CD4-positive, CD25-positive, alpha-beta regulatory T cell (primary cell): ENCODE results near the gene MCEMP1. TPM values are rescaled to one million over a fixed set of nuclear protein-coding genes. Genes with fewer than 3 reads are reported as not detected.

Experiments used
- ATAC-seq, 2 donors: fragments of 150-1000 bp; cut with Tn5 transposase; one replicate each; pipeline ENCODE4 v1.10.0; 2021; ENCODE audit warnings: low read depth in 2 of 2, moderate number of reproducible peaks in 2 of 2, moderate library complexity in 1 of 2
- DNase-seq, 3 donors: peaks; one replicate each; pipeline versions ENCODE4 v3.0.0 to v3.0.0-alpha.2; 2012 to 2022; ENCODE audit warnings: mixed read lengths in 1 of 3
- H3K27ac ChIP-seq: one replicate; pipeline ENCODE4 v1.7.0; 2013; ENCODE audit warnings: mild to moderate bottlenecking, low read length; ENCODE audit not compliant: insufficient read depth, poor library complexity, severe bottlenecking
- H3K27me3 ChIP-seq: one replicate; pipeline ENCODE4 v1.7.0; 2013; ENCODE audit warnings: low read length; ENCODE audit not compliant: control insufficient read depth, insufficient read depth
- H3K36me3 ChIP-seq: one replicate; pipeline ENCODE4 v1.7.0; 2013; ENCODE audit warnings: mild to moderate bottlenecking, low read length, moderate library complexity; ENCODE audit not compliant: control insufficient read depth, insufficient read depth
- H3K4me1 ChIP-seq: 2 replicates; pipeline ENCODE4 v1.7.0; 2013; ENCODE audit warnings: mild to moderate bottlenecking, low read length; ENCODE audit not compliant: insufficient read depth, control insufficient read depth, poor library complexity, severe bottlenecking
- H3K4me3 ChIP-seq: one replicate; pipeline ENCODE4 v1.7.0; 2013; ENCODE audit warnings: low read depth, mild to moderate bottlenecking, low read length, moderate library complexity
- H3K9me3 ChIP-seq, 2 experiments: 1 replicate in 1 of 2; 2 replicates in 1 of 2; pipeline ENCODE4 v1.7.0; 2013; ENCODE audit warnings: low read length in 2 of 2, mild to moderate bottlenecking in 1 of 2, moderate library complexity in 1 of 2; ENCODE audit not compliant: control insufficient read depth in 2 of 2
- H3K27ac Mint-ChIP-seq, 3 donors: one replicate each; pipeline ENCODE4 v1.8.0; 2020 to 2022; ENCODE audit warnings: mild to moderate bottlenecking in 3 of 3, mixed read lengths in 3 of 3, moderate library complexity in 2 of 3
- H3K27me3 Mint-ChIP-seq: one replicate; pipeline ENCODE4 v1.8.0; 2022; ENCODE audit warnings: mild to moderate bottlenecking, mixed read lengths
- H3K36me3 Mint-ChIP-seq: one replicate; pipeline ENCODE4 v1.8.0; 2020; ENCODE audit warnings: mixed read lengths
- H3K4me1 Mint-ChIP-seq, 4 donors: one replicate each; pipeline ENCODE4 v1.8.0; 2020 to 2022; ENCODE audit warnings: mixed read lengths in 4 of 4, mild to moderate bottlenecking in 1 of 4
- H3K4me3 Mint-ChIP-seq, 4 donors: one replicate each; pipeline ENCODE4 v1.8.0; 2020 to 2022; ENCODE audit warnings: mild to moderate bottlenecking in 4 of 4, mixed read lengths in 4 of 4, moderate library complexity in 3 of 4
- H3K9me3 Mint-ChIP-seq, 7 donors: one replicate each; pipeline ENCODE4 v1.8.0; 2020 to 2022; ENCODE audit warnings: mixed read lengths in 7 of 7, mild to moderate bottlenecking in 3 of 7, moderate library complexity in 2 of 7
- polyA plus RNA-seq, 4 donors: library from polyadenylated mRNA; unstranded; fragments of 300-500 nt; fragmentation: Illumina TruSeq; gene quantifications; one replicate each; pipeline ENCODE4 v1.2.3, GENCODE V29; 2021
- total RNA-seq: library from RNA; stranded (reverse); gene quantifications from one replicate; pipeline ENCODE4 v1.2.3, GENCODE V29; 2022

MCEMP1 gene
- total and polyA plus RNA-seq, 5 donors from 2014 or later: 0.59 TPM; not detected in 4

DNA sequence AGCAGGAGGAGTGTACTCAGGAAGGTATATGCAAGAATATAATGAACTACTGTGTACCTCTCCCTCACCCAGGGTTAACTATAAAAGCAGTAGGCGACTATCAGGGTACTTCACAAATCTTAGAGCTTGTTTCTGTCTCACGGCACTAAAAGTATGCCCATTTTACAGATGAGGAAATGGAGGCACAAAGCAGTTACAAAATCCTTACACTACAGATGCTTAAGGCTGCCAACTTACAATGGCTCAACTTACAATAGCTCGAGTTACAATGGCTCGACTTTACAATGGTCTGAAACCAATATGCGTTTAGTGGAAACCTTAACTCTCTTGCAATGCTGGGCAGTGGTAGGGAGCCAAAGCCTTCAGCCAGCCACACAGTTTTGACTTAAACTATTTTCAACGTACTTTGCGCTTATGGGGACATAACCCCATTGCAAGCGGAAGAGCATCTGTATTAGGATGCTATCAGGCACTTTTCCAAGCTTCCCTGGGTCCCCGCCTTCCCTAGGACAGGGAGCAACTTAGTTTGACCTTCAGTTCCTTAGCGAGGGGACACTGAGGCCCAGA lies 20.9 kb downstream of the MCEMP1 start:
- H3K4me3 Mint-ChIP-seq: no peak overlapping the region
- ATAC-seq (no peak), DNase-seq (no peak)
- H3K27me3 Mint-ChIP-seq: peaks cover 11% of the 10 kb centered on the region
- no peaks in the 10 kb centered on the region for H3K36me3 Mint-ChIP-seq
- Histone ChIP-seq H3K4me1 (no peaks in the 10 kb centered on the region), H3K9me3 (no peaks in the 10 kb centered on the region), H3K27ac (no peak overlapping the region), H3K36me3 (no peaks in the 10 kb centered on the region), H3K4me3 (no peak overlapping the region), H3K27me3 (no peaks in the 10 kb centered on the region)
- no peak overlapping the region for H3K27ac Mint-ChIP-seq
- H3K4me1 Mint-ChIP-seq: peaks cover 0 to 20% (median 8%) of the 10 kb centered on the region in 4 donors
- no peaks in the 10 kb centered on the region for H3K9me3 Mint-ChIP-seq

DNA sequence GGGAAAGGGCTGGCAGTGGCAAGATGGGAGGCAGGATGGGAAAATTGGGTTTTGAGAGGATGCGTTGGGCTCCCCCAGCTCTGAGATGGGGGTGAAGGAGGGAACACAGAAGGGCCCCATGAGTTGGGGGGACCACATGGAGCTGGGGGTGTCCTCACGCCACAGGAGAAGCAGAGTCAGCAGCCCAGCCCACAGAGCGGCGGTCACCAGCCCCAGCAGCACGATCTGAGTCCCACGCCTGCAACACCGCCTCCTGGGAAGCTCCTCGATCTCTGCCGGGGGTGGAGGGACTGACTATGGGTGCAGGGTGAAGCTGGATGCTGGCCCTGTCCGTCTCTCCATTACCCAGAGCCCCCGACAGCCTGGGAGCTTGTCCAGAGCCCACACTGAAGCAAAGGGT lies 21.7 kb downstream of the MCEMP1 start:
- Mint-ChIP-seq H3K4me1 (peaks cover 0 to 25% (median 10%) of the 10 kb centered on the region in 4 donors), H3K27ac (no peak overlapping the region), H3K4me3 (no peak overlapping the region), H3K36me3 (no peaks in the 10 kb centered on the region), H3K9me3 (no peaks in the 10 kb centered on the region), H3K27me3 (peaks cover 11% of the 10 kb centered on the region)
- Histone ChIP-seq H3K4me1 (no peaks in the 10 kb centered on the region), H3K4me3 (no peak overlapping the region), H3K9me3 (no peaks in the 10 kb centered on the region), H3K27me3 (no peaks in the 10 kb centered on the region), H3K27ac (no peak overlapping the region), H3K36me3 (no peaks in the 10 kb centered on the region)
- ATAC-seq (no peak), DNase-seq (no peak)

DNA sequence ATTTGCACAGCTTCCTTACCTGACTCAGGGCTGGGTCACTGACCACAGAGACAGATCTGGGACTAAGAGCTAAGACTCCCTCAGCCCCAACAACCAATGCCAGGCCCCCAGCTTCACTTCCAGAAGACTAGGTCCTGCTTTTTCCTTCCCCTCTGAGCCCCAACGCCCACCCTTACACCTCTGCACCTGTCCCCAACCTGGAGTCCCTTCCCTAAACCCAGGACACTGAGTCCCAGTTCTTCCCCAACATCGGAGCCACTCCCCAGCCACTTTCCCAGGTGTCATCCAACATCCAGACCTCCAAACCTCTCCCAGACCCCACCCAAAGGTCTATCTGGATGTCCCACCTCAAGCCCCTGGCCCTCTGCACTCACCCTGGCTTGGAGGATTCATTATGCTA lies 22.1 kb downstream of the MCEMP1 start:
- ATAC-seq (no peak), DNase-seq (no peak)
- H3K4me3 Mint-ChIP-seq: no peak overlapping the region
- H3K27me3 Mint-ChIP-seq: peaks cover 11% of the 10 kb centered on the region
- no peaks in the 10 kb centered on the region for H3K36me3 ChIP-seq
- H3K36me3 Mint-ChIP-seq: no peaks in the 10 kb centered on the region
- no peaks in the 10 kb centered on the region for H3K27me3 ChIP-seq
- H3K27ac Mint-ChIP-seq: peak overlapping the region in 2 of 3 donors; percentile 42 to 69
- H3K4me1 ChIP-seq: no peaks in the 10 kb centered on the region
- H3K4me3 ChIP-seq: no peak overlapping the region
- H3K9me3 ChIP-seq: no peaks in the 10 kb centered on the region
- no peak overlapping the region for H3K27ac ChIP-seq
- H3K4me1 Mint-ChIP-seq: peaks cover 0 to 29% (median 10%) of the 10 kb centered on the region in 4 donors
- H3K9me3 Mint-ChIP-seq: no peaks in the 10 kb centered on the region

DNA sequence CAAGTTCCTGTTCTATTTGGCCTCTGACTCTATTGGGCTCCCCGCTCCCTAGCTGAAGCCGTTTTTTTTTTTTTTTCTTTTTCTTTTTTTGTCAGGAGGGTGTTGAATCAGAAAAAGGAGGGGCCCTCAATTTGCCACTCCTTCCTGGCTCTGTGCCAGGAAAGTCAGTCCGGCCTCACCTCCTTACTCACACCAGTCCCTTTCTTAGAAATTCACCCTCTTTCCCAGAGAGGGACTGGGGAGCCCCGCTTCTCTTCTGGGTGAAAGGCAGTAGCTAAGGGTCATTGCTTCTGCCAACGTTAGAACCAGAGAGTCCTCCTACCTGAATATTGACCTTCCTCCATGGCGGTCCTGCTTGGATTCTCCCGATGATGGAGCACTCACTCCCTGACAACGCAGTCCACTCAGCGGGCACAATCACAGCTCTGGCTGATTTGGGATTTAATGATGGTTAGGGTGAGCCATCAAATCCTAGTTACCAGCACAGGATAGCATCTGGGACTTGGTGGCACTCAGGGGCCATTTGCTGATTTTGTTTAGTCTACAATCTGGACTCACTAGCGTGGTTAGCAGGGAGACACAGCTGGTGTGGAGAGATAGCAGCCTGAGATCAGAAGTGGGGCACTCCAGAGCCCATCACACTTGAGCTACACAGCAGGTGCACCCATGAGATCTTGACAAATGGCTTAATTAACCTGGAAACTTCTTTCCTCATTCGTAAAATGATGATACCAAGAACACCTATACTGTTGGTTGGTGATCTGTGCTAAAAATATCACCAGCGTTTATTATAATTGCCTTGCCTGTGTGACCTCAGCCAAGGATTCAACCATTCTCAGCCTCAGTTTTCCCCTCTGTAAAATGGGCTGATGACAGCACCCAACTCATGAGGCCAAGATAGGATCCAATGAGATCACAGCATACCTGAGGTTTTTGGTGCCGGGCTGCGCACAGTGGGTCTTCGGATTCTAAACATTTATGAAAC lies 22.8 kb downstream of the MCEMP1 start:
- peaks cover 6% of the 10 kb centered on the region for H3K4me1 ChIP-seq
- DNase-seq: no peak
- Mint-ChIP-seq H3K4me3 (peak overlapping the region in 1 of 4 donors; percentile 46), H3K4me1 (peaks cover 0 to 32% (median 11%) of the 10 kb centered on the region in 4 donors), H3K27ac (peak overlapping the region in 2 of 3 donors; percentile 42 to 69), H3K9me3 (no peaks in the 10 kb centered on the region), H3K27me3 (peaks cover 11% of the 10 kb centered on the region), H3K36me3 (no peaks in the 10 kb centered on the region)
- no peaks in the 10 kb centered on the region for H3K9me3 ChIP-seq
- no peak overlapping the region for H3K4me3 ChIP-seq
- no peaks in the 10 kb centered on the region for H3K36me3 ChIP-seq
- no peak overlapping the region for H3K27ac ChIP-seq
- no peak for ATAC-seq
- H3K27me3 ChIP-seq: no peaks in the 10 kb centered on the region

DNA sequence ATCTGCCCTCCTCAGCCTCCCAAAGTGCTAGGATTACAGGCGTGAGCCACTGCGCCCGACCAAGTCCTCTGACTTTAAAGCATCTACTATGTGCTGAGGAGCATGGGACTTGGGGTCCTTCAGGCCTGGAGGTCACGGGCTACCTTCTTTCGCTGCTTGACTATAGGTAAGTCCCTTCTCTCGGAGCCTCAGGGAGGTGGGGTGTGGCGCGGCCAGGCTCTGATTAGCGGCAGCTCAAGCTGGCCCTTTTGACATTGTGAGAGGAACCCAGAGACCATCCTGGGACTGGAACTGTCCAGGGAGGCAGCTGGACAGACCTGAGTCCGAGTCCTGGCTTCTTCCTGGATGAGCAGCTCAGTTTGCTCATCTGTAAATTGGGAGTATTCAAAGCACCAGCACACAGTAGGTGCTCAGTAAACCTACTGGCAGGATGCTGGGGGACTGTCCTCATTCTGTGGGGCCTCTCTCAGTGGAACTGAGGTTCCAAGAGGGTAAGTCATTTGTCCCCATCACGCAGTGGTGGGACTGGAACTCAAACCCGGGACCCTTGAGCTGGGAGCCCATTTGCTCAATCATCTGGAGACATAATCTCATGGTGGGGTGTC lies 24.3 kb downstream of the MCEMP1 start:
- Histone ChIP-seq H3K27me3 (no peaks in the 10 kb centered on the region), H3K9me3 (no peaks in the 10 kb centered on the region), H3K4me1 (peaks cover 21% of the 10 kb centered on the region), H3K4me3 (no peak overlapping the region), H3K36me3 (no peaks in the 10 kb centered on the region), H3K27ac (no peak overlapping the region)
- H3K27ac Mint-ChIP-seq: peak overlapping the region in 2 of 3 donors; percentile 57 to 92
- no peaks in the 10 kb centered on the region for H3K9me3 Mint-ChIP-seq
- H3K4me1 Mint-ChIP-seq: peaks cover 5 to 47% (median 21%) of the 10 kb centered on the region in 4 donors
- H3K27me3 Mint-ChIP-seq: peaks cover 11% of the 10 kb centered on the region
- H3K36me3 Mint-ChIP-seq: no peaks in the 10 kb centered on the region
- ATAC-seq (no peak), DNase-seq (no peak)
- H3K4me3 Mint-ChIP-seq: no peak overlapping the region

DNA sequence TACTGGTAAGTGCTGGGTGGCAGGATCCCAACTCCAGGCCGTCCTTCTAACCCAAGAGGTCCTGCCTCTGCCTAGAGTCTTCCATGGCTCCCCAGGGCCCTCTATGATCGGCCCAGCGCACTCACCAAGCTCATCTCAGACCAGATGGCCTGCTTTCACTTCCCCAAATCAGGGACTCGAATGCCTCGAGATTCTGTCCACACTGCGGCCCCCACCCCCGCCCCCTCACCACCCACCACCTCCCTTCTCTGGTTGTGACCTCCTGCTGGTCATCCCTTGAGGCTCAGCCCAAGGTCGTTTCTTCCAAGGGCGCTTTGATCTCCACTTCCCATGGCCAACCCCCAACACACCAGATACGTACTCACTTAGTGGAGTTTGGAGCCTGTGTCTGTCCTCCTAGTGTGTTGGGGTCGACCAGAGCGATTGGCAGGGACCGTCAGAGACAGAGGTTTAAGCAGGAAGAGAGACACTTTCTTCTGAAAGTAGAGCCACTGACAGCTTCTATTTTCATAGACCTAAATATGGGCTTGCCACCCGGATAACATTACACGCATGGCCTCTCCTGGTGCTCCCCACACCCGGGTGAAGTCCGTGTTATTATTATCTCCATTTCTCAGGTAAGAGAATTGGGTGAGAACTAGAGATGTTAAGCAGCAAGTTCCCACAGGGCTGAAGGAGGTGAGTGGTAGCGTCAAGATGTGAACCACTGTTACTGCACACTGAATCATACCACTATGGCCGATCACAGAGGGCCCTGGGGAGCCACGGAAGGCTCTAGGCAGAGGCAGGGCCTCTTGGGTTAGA lies 25.0 kb downstream of the MCEMP1 start, which contains the start of gene FCER2:
Gene FCER2 (minus strand): TSS at position 478 of the 804 bp plus-strand sequence. CDS start 2,371 bp downstream, outside the sequence.
- H3K27me3 Mint-ChIP-seq: peaks cover 11% of the 10 kb centered on the region
- H3K4me3 ChIP-seq: no peak within 1 kb of the TSS

DNA sequence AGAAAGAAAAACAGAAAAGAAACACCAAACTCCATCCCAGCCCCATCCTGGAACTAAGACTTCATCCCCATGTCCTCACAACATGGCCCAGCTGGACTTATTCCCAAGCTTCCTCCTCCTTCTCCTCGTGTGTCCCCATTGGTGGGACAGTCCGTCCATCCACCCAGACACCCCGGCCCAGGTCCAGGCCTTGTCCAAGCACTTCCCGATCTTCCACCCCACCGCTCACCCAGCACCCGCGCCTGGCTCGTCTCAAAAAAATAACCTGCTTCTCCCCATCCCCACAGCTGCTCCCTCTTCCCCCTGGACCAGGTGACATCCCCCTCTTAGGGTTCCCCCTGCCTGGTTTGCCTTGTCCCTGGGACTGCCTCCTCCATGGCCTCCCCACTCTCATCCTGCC lies 26.4 kb downstream of the MCEMP1 start:
- DNase-seq (no peak), ATAC-seq (no peak)
- peaks cover 6% of the 10 kb centered on the region for H3K27me3 Mint-ChIP-seq
- no peaks in the 10 kb centered on the region for H3K36me3 Mint-ChIP-seq
- no peak overlapping the region for H3K4me3 Mint-ChIP-seq
- Histone ChIP-seq H3K4me3 (no peak overlapping the region), H3K27me3 (no peaks in the 10 kb centered on the region), H3K27ac (no peak overlapping the region), H3K4me1 (peaks cover 38% of the 10 kb centered on the region), H3K36me3 (no peaks in the 10 kb centered on the region), H3K9me3 (no peaks in the 10 kb centered on the region)
- H3K9me3 Mint-ChIP-seq: no peaks in the 10 kb centered on the region
- peak overlapping the region; percentile 76 to 87 (median 83) for H3K27ac Mint-ChIP-seq
- H3K4me1 Mint-ChIP-seq: peaks cover 13 to 65% (median 31%) of the 10 kb centered on the region in 4 donors

More for the DNA sequence above, 25.0 kb downstream of the MCEMP1 start, which contains the start of gene FCER2:
- ATAC-seq (no peak), DNase-seq (no peak)
- no peaks in the 10 kb centered on the region for H3K27me3 ChIP-seq
- no peaks in the 10 kb centered on the region for H3K36me3 ChIP-seq
- H3K36me3 Mint-ChIP-seq: no peaks in the 10 kb centered on the region
- H3K9me3 ChIP-seq: no peaks in the 10 kb centered on the region
- no peak within 1 kb of the TSS for H3K27ac ChIP-seq
- H3K27ac Mint-ChIP-seq: peak within 1 kb of the TSS; percentile 57 to 92 (median 76)
- H3K4me1 Mint-ChIP-seq: peaks cover 12 to 54% (median 28%) of the 10 kb centered on the region in 4 donors
- peaks cover 28% of the 10 kb centered on the region for H3K4me1 ChIP-seq
- H3K9me3 Mint-ChIP-seq: no peaks in the 10 kb centered on the region
- peak within 1 kb of the TSS in 2 of 4 donors; percentile 38 to 53 for H3K4me3 Mint-ChIP-seq
